K562 (cell line): Measurements from ENCODE around the gene PHETA2. TPM values are rescaled to one million over a fixed set of nuclear protein-coding genes. Genes with fewer than 3 reads are reported as not detected.

Experiments used
- ATAC-seq: fragments of 200-7000 bp; cut with Tn5 transposase; 3 replicates; pipeline ENCODE4 v1.9.1; 2020; ENCODE audit warnings: moderate library complexity
- BruUV-seq: library from RNA; stranded (reverse); fragments of 400-500 nt; replicated peaks from 2 replicates; lab custom pipeline; 2021; lab: Mats Ljungman, UMichigan
- CTCF ChIA-PET: fragments of 300-600 bp; formaldehyde crosslinking; extraction: SDS; loops from one replicate; lab custom pipeline; 2021; ENCODE audit warnings: low intra/inter-chr PET ratio; lab: Yijun Ruan, JAX
- POLR2A ChIA-PET: fragments of 300-600, 350-650 bp; sonication (Branson Sonifier 250); formaldehyde crosslinking; extraction: SDS; loops from one replicate; lab custom pipeline; 2021; ENCODE audit warnings: antibody characterized with exemption, inconsistent platforms; lab: Yijun Ruan, JAX
- DNase-seq, 4 experiments: peaks; one replicate each; pipeline versions ENCODE4 v3.0.0 to v3.0.0-alpha.2; 2011 to 2018; ENCODE audit warnings: low spot score in 3 of 4, mixed read lengths in 3 of 4; ENCODE audit errors: extremely low read depth in 1 of 4
- FAIRE-seq: peaks from 2 replicates; lab custom pipeline; 2011; peaks lifted over from hg19 to GRCh38; lab: Jason Lieb, UNC
- H2AFZ ChIP-seq: 2 replicates; pipeline ENCODE4 v1.6.0; 2011; ENCODE audit warnings: low read depth, low read length, control low read depth, inconsistent platforms
- H3K27ac ChIP-seq: fragments of 200-600 bp; 3 replicates; pipeline ENCODE4 v1.8.0; 2011; ENCODE audit warnings: low read depth, mild to moderate bottlenecking, control low read depth, inconsistent platforms, low read length, moderate library complexity, mixed read lengths; ENCODE audit errors: extremely low read depth
- H3K27me3 ChIP-seq, 2 experiments: fragments of 300-600 bp in 1 of 2; 2 replicates in 1 of 2; 3 replicates in 1 of 2; pipeline versions ENCODE4 v1.6.0 to v1.8.0; 2011; ENCODE audit warnings: inconsistent platforms in 2 of 2, low read length in 2 of 2, mild to moderate bottlenecking in 1 of 2, mixed read lengths in 1 of 2, moderate library complexity in 1 of 2; ENCODE audit not compliant: control insufficient read depth in 2 of 2, insufficient read depth in 2 of 2
- H3K36me3 ChIP-seq: fragments of 300-600 bp; 3 replicates; pipeline ENCODE4 v1.8.0; 2011; ENCODE audit warnings: mild to moderate bottlenecking, low read length, inconsistent platforms; ENCODE audit not compliant: control insufficient read depth, insufficient read depth
- H3K4me1 ChIP-seq, 2 experiments: fragments of 200-600 bp in 1 of 2; replicated peaks in 1 of 2; 2 replicates in 1 of 2; 3 replicates in 1 of 2; pipeline versions ENCODE4 v1.5.1 to v1.8.0; 2011; ENCODE audit warnings: inconsistent platforms in 2 of 2, low read length in 2 of 2, mild to moderate bottlenecking in 1 of 2, mixed read lengths in 1 of 2, moderate library complexity in 1 of 2; ENCODE audit not compliant: control insufficient read depth in 2 of 2, insufficient read depth in 2 of 2
- H3K4me2 ChIP-seq: 2 replicates; pipeline ENCODE4 v1.6.1; 2011; ENCODE audit warnings: low read length, control low read depth, inconsistent platforms, mixed read lengths; ENCODE audit not compliant: insufficient read depth
- H3K4me3 ChIP-seq: fragments of 200-600 bp; sonication (generic), shearing (Covaris generic); 2 replicates; pipeline ENCODE4 v1.5.1; 2016; ENCODE audit warnings: control low read depth, inconsistent platforms
- H3K79me2 ChIP-seq: fragments of 200-600 bp; 3 replicates; pipeline ENCODE4 v1.8.0; 2011; ENCODE audit warnings: low read length, inconsistent platforms; ENCODE audit not compliant: control insufficient read depth, insufficient read depth
- H3K9ac ChIP-seq, 2 experiments: 2 replicates each; pipeline versions ENCODE4 v1.6.0 to v1.6.1; 2011; ENCODE audit warnings: low read depth in 2 of 2, low read length in 2 of 2, control low read depth in 1 of 2, inconsistent platforms in 1 of 2, mild to moderate bottlenecking in 1 of 2, mixed read lengths in 1 of 2; ENCODE audit not compliant: insufficient read depth in 1 of 2
- H3K9me1 ChIP-seq: one replicate; pipeline ENCODE4 v1.6.0; 2011; ENCODE audit warnings: inconsistent platforms, mild to moderate bottlenecking, low read length, moderate library complexity; ENCODE audit not compliant: control insufficient read depth, insufficient read depth
- H3K9me3 ChIP-seq: replicated peaks from 2 replicates; pipeline ENCODE4 v1.5.1; 2011; ENCODE audit warnings: low read depth, low read length, inconsistent platforms; ENCODE audit not compliant: control insufficient read depth, insufficient read depth
- H4K20me1 ChIP-seq: replicated peaks from 2 replicates; pipeline ENCODE4 v1.6.1; 2011; ENCODE audit warnings: low read length, inconsistent platforms, mixed read lengths; ENCODE audit not compliant: control insufficient read depth, insufficient read depth
- CBX1 ChIP-seq: sonication (generic); IDR thresholded peaks from 2 replicates; pipeline ENCODE4 v1.6.1; 2016; ENCODE audit warnings: antibody characterized with exemption, low read depth, mild to moderate bottlenecking
- DPF2 ChIP-seq: fragments of 450-650 bp; IDR thresholded peaks from 2 replicates; pipeline ENCODE4 v1.6.1; 2016
- GATA2 ChIP-seq: sonication (generic); formaldehyde crosslinking; IDR thresholded peaks from 2 replicates; pipeline ENCODE4 v1.4.0; 2020; ENCODE audit warnings: mild to moderate bottlenecking, missing genetic modification reagents
- HEY1 ChIP-seq: fragments of 250-450 bp; sonication (Bioruptor Pico); IDR thresholded peaks from 2 replicates; pipeline ENCODE4 v1.5.0; 2020; ENCODE audit warnings: mild to moderate bottlenecking, moderate library complexity, borderline replicate concordance
- IRF9 ChIP-seq: fragments of 450-650 bp; IDR thresholded peaks from 2 replicates; pipeline ENCODE4 v1.6.1; 2016; ENCODE audit warnings: missing biosample characterization, missing genetic modification characterization
- KLF1 ChIP-seq: fragments of 450-650 bp; IDR thresholded peaks from 2 replicates; pipeline ENCODE4 v1.6.1; 2016; ENCODE audit warnings: missing genetic modification characterization, missing compliant biosample characterization
- KLF10 ChIP-seq: fragments of 250-450 bp; sonication (Bioruptor Pico); IDR thresholded peaks from 2 replicates; pipeline ENCODE4 v1.6.1; 2021; ENCODE audit warnings: matching md5 sums
- MEIS2 ChIP-seq: fragments of 450-650 bp; IDR thresholded peaks from 2 replicates; pipeline ENCODE4 v1.6.1; 2014; ENCODE audit warnings: mild to moderate bottlenecking; ENCODE audit not compliant: partially characterized antibody
- NUFIP1 ChIP-seq: fragments of 450-650 bp; IDR thresholded peaks from 2 replicates; pipeline ENCODE4 v1.6.1; 2018; ENCODE audit not compliant: partially characterized antibody
- ZBTB1 ChIP-seq: sonication (generic); formaldehyde crosslinking; IDR thresholded peaks from 2 replicates; pipeline ENCODE4 v1.8.1; 2023; ENCODE audit warnings: missing genetic modification reagents, low read depth, mild to moderate bottlenecking, borderline replicate concordance
- ZNF407 ChIP-seq: fragments of 450-650 bp; IDR thresholded peaks from 2 replicates; pipeline ENCODE4 v1.6.1; 2016; ENCODE audit warnings: low read depth
- ZNF764 ChIP-seq: fragments of 250-450 bp; sonication (Bioruptor Pico); IDR thresholded peaks from 2 replicates; pipeline ENCODE4 v1.4.0; 2020; ENCODE audit warnings: low read depth, mild to moderate bottlenecking, moderate library complexity
- WGBS: fragments of 100-300 bp; shearing (Covaris generic); methylation state at CpG from one replicate; pipeline ENCODE4 v1.1.6; 2016; ENCODE audit warnings: low coverage, mixed read lengths; ENCODE audit not compliant: insufficient coverage; ENCODE audit errors: missing lambda C conversion rate; 5-methylcytosine and 5-hydroxymethylcytosine counted together
- in situ Hi-C: fragments of 300-500 bp; cut with MboI; formaldehyde crosslinking; loops from 4 replicates; pipeline ENCODE4 v1.15.0; 2018; ENCODE audit warnings: inconsistent platforms, mixed read lengths
- intact Hi-C: fragments of 100-400 bp; cut with micrococcal nuclease; formaldehyde crosslinking; loops from 2 replicates; pipeline ENCODE4 v1.14.2; 2022
- polyA plus RNA-seq, 8 experiments: library from polyadenylated mRNA; depleted of rRNA in 4 of 8; stranded (reverse) in 5 of 8; unstranded in 3 of 8; fragments of >200 nt; fragmentation: Nextera tagmentation in 2 of 8; fragmentation: Illumina TruSeq in 1 of 8; extraction: Ambion mirVana in 2 of 8; extraction: Trizol in 1 of 8; gene quantifications; 2 replicates each; pipeline versions ENCODE4 v1.2.1 to v1.2.3, GENCODE V29; 2011 to 2014; ENCODE audit warnings: inconsistent platforms in 1 of 8, missing spikeins in 1 of 8
- total RNA-seq, 7 experiments: library from RNA; depleted of rRNA in 6 of 7; stranded (reverse); fragments of >200 nt in 6 of 7; fragmentation: Illumina TruSeq in 2 of 7; extraction: Trizol in 2 of 7; gene quantifications; 2 replicates each; pipeline versions ENCODE4 v1.2.1 to v1.2.3, GENCODE V29; 2011 to 2021; ENCODE audit warnings: low replicate concordance in 1 of 7

The PHETA2 gene
- total and polyA plus RNA-seq, 9 of the 15 experiments (the other 6 are each of a cell fraction or from before 2014, with no cell fraction given), result 0.07 to 0.22 (median 0.08) TPM; not detected in 5

- no peaks in the 10 kb centered on the region for H4K20me1 ChIP-seq
- H3K27ac ChIP-seq, result no peak overlapping the region
- no peaks in the 10 kb centered on the region for H3K9me3 ChIP-seq
- peaks cover 0 to 7% of the 10 kb centered on the region in 2 experiments; a peak in 2 of 5 replicates for H3K27me3 ChIP-seq
- DNase-seq (no peak), ATAC-seq (no peak)
- H3K4me2 ChIP-seq, result no peak overlapping the region
- 8% methylated on average over 9 of the region's 10 CpGs for WGBS
- POLR2A ChIA-PET, result interaction anchor here (1.5 kb wide), 1 partner anchor 43 kb away, joined by 3 read pairs; no protein-coding TSS in a partner anchor
- H3K9me1 ChIP-seq, result no peaks in the 10 kb centered on the region
- no peak overlapping the region for H3K9ac ChIP-seq
- H3K79me2 ChIP-seq, result no peaks in the 10 kb centered on the region
- H3K36me3 ChIP-seq, result no peaks in the 10 kb centered on the region
- in situ Hi-C loops, result no loop called here
- CTCF ChIA-PET, result no interaction called here
- H3K4me3 ChIP-seq, result no peak overlapping the region
- H3K4me1 ChIP-seq, result no peaks in the 10 kb centered on the region
- no TSS peak for BruUV-seq
- TF ChIP-seq IRF9 (tag), result no peak
- no peak for TF ChIP-seq ZBTB1 (CRISPR knock-in tag)
- TF ChIP-seq MEIS2, result no peak
- no peak for TF ChIP-seq KLF10 (CRISPR knock-in tag)
- TF ChIP-seq NUFIP1, result no peak
- no peak for TF ChIP-seq ZNF407
- TF ChIP-seq GATA2, result no peak
- no peak for TF ChIP-seq CBX1
- TF ChIP-seq HEY1 (CRISPR knock-in tag), result no peak
- no peak for TF ChIP-seq KLF1 (tag)
- no peak for TF ChIP-seq DPF2
- no peak for TF ChIP-seq ZNF764 (CRISPR knock-in tag)
- TF ChIP-seq, all 486 proteins: peak for 0
- intact Hi-C loops, result no loop called here
- no peak for FAIRE-seq
- H2AFZ ChIP-seq, result no peak overlapping the region
These were observed 47.3 kb upstream of the PHETA2 start for GRCh38 chr22:42026705-42027104.
